ENCODE data around the gene SH3RF1. TPM values are rescaled to one million over a fixed set of nuclear protein-coding genes. Genes with fewer than 3 reads are reported as not detected.
"Not testable (repeated sequence)": the region's sequence is repeated elsewhere in the genome, so short reads cannot be mapped to it uniquely, and the experiment has no call there.

Gene SH3RF1
- total and polyA plus RNA-seq, 2 donors = 2.0 to 3.7 TPM

DNA sequence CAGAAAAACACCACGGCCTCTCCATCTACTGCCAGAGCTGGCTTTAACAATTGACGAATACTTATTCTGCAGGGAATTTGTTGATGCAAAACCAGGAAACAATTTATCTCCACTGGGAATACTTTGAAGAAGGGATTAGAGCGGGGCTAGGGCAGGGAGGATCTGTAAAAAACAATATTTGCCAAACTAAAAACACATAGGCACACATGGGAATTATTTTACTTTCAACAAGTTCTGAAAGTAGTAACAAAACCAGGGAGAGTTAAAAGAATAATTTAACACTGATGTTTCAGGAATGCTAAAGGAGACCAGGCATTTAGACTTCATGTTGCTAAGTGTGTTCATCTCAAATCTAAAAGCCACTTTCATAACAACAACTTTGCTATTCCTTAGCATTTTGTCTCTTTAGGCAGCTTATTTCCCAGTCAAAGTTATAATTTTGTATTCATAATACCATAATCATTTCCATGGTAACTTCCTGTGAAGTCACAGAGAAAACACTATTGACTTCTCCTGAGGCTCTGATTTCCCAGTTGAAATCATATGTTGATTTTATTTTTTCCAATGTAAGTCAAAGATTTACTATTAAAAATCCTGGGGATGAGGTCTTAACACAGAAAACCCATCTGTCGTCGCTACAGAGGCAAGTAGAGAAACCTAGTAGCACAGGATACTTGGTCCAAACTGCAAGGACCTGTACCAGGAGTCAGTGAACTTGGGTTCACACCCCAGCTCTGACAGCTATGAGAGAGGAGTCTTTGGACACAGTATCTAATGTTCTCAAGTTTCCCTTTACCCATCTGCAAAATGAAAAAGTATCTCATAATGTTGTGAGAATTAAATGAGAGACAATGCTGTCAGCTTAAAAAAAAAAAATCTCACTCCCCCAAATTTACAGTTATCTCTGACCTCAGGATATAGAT, 69.3 kb downstream of the SH3RF1 start:
- WGBS = 95% methylated on average over 5 of the region's 5 CpGs
- DNase-seq (ENCODE audit: low read depth in 6 of 9, low spot score in 9 of 9) = no peak
- Histone ChIP-seq H3K27ac (ENCODE audit: low read depth in 1 of 2, low read length in 1 of 2) (no peak overlapping the region), H3K9me3 (ENCODE audit: control insufficient read depth in 2 of 2, insufficient read depth in 1 of 2, low read length in 1 of 2) (no peaks in the 10 kb centered on the region), H3K27me3 (ENCODE audit: control insufficient read depth in 2 of 2, insufficient read depth in 1 of 2, low read length in 1 of 2) (no peaks in the 10 kb centered on the region), H3K4me1 (ENCODE audit: control insufficient read depth in 2 of 2, insufficient read depth in 2 of 2, low read length in 2 of 2) (no peaks in the 10 kb centered on the region), H3K4me3 (ENCODE audit: low read length in 2 of 2) (no peak overlapping the region), H3K36me3 (ENCODE audit: control insufficient read depth in 2 of 2, insufficient read depth in 2 of 2, low read length in 1 of 2) (no peaks in the 10 kb centered on the region)

DNA sequence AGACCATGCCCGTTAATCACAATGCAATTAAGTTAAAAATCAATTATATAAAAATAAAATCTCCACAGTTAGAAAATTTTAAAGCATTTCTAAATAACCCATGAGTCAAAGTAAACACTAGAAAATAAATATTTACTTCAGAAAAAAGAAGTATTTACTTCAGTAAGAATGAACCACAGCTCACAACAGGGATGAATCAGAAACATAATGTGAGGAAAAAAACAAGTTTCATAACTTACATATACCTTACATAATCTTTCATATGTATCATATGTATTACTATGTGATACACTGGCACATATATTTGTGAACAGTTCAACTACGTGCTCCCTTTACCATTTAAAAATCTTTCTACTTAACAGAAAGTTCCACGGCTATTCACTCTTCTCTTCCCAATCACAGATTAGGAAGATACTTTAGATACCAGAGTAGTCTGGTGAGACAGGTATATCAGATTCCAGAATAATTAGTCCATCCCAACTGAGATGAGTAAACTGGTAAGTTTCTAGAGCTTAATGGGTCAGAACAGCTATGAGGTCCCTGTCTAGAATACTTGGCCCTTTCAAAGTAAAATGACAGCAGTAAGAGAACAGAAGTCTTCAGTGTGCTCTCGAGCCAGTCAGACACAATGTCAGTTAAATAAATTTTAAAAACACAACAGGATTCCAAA, 70.3 kb downstream of the SH3RF1 start:
- Histone ChIP-seq H3K27ac (ENCODE audit: low read depth in 1 of 2, low read length in 1 of 2) (no peak overlapping the region), H3K4me1 (ENCODE audit: control insufficient read depth in 2 of 2, insufficient read depth in 2 of 2, low read length in 2 of 2) (no peaks in the 10 kb centered on the region), H3K27me3 (ENCODE audit: control insufficient read depth in 2 of 2, insufficient read depth in 1 of 2, low read length in 1 of 2) (no peaks in the 10 kb centered on the region), H3K36me3 (ENCODE audit: control insufficient read depth in 2 of 2, insufficient read depth in 2 of 2, low read length in 1 of 2) (no peaks in the 10 kb centered on the region), H3K9me3 (ENCODE audit: control insufficient read depth in 2 of 2, insufficient read depth in 1 of 2, low read length in 1 of 2) (no peaks in the 10 kb centered on the region), H3K4me3 (ENCODE audit: low read length in 2 of 2) (no peak overlapping the region)
- WGBS = 97% methylated on average over 4 of the region's 4 CpGs
- no peak for DNase-seq (ENCODE audit: low read depth in 6 of 9, low spot score in 9 of 9)

DNA sequence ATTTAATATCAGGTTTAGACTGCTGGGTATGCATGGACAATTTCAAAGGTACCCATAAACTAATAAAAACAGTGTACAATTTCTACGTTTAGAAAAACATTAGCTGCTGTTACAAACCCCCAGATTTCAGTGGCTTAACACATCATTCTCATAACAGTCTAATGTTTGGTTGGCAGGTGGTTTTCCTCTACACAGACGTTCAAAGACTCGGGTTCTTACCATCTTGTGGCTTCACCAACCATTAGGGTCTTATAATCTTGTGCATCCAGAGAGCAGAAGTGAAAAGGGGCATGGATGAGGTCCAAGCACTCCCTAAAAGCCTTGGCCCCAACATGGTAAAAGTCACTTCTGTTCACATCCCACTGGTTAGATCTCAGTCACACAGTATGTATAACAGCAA, 71.6 kb downstream of the SH3RF1 start:
- 11% methylated on average over 3 of the region's 3 CpGs for whole genome bisulfite sequencing
- H3K4me1 ChIP-seq (ENCODE audit: control insufficient read depth in 2 of 2, insufficient read depth in 2 of 2, low read length in 2 of 2) = no peaks in the 10 kb centered on the region

DNA sequence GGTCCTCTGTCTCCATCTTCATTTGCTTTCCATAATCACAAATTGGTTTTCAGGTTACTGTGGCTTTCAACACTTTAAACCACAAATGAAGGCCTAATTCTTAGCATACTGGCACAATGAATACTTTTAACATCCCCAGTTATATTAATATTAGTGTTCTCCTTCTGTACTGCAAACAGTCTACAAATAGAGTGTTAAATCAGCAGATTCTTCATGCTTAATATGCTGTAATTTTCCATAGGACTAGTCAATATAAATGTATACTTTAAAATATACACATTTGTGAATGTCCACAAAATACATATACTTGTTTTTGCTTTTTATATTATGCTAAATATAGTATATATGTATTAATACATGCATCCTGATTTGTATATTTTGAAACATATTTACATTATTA, 72.6 kb downstream of the SH3RF1 start:
- no peaks in the 10 kb centered on the region for H3K36me3 ChIP-seq (ENCODE audit: control insufficient read depth in 2 of 2, insufficient read depth in 2 of 2, low read length in 1 of 2)
- no peaks in the 10 kb centered on the region for H3K4me1 ChIP-seq (ENCODE audit: control insufficient read depth in 2 of 2, insufficient read depth in 2 of 2, low read length in 2 of 2)
- no peaks in the 10 kb centered on the region for H3K9me3 ChIP-seq (ENCODE audit: control insufficient read depth in 2 of 2, insufficient read depth in 1 of 2, low read length in 1 of 2)
- DNase-seq (ENCODE audit: low read depth in 6 of 9, low spot score in 9 of 9) = no peak
- no peak overlapping the region for H3K27ac ChIP-seq (ENCODE audit: low read depth in 1 of 2, low read length in 1 of 2)
- no peak overlapping the region for H3K4me3 ChIP-seq (ENCODE audit: low read length in 2 of 2)
- H3K27me3 ChIP-seq (ENCODE audit: control insufficient read depth in 2 of 2, insufficient read depth in 1 of 2, low read length in 1 of 2) = no peaks in the 10 kb centered on the region

More for the DNA sequence above, 71.6 kb downstream of the SH3RF1 start:
- Histone ChIP-seq H3K9me3 (ENCODE audit: control insufficient read depth in 2 of 2, insufficient read depth in 1 of 2, low read length in 1 of 2) (no peaks in the 10 kb centered on the region), H3K4me3 (ENCODE audit: low read length in 2 of 2) (no peak overlapping the region), H3K36me3 (ENCODE audit: control insufficient read depth in 2 of 2, insufficient read depth in 2 of 2, low read length in 1 of 2) (no peaks in the 10 kb centered on the region), H3K27ac (ENCODE audit: low read depth in 1 of 2, low read length in 1 of 2) (no peak overlapping the region), H3K27me3 (ENCODE audit: control insufficient read depth in 2 of 2, insufficient read depth in 1 of 2, low read length in 1 of 2) (no peaks in the 10 kb centered on the region)
- peak in 1 of 9 donors; percentile 17 for DNase-seq (ENCODE audit: low read depth in 6 of 9, low spot score in 9 of 9)

GRCh38 chr4:169197206-169197605, 73.5 kb downstream of the SH3RF1 start:
- not testable (repeated sequence) for H3K36me3 ChIP-seq (ENCODE audit: control insufficient read depth in 2 of 2, insufficient read depth in 2 of 2, low read length in 1 of 2); H3K27ac ChIP-seq (ENCODE audit: low read depth in 1 of 2, low read length in 1 of 2); H3K4me3 ChIP-seq (ENCODE audit: low read length in 2 of 2)

GRCh38 chr4:169195032-169195431, 75.7 kb downstream of the SH3RF1 start:
- no peaks in the 10 kb centered on the region for H3K36me3 ChIP-seq (ENCODE audit: control insufficient read depth in 2 of 2, insufficient read depth in 2 of 2, low read length in 1 of 2)

More at GRCh38 chr4:169197206-169197605, 73.5 kb downstream of the SH3RF1 start:
- DNase-seq (ENCODE audit: low read depth in 6 of 9, low spot score in 9 of 9); H3K4me1 ChIP-seq (ENCODE audit: control insufficient read depth in 2 of 2, insufficient read depth in 2 of 2, low read length in 2 of 2); H3K27me3 ChIP-seq (ENCODE audit: control insufficient read depth in 2 of 2, insufficient read depth in 1 of 2, low read length in 1 of 2); H3K9me3 ChIP-seq (ENCODE audit: control insufficient read depth in 2 of 2, insufficient read depth in 1 of 2, low read length in 1 of 2): not testable (repeated sequence)
- 96% methylated on average over 11 of the region's 11 CpGs for WGBS

GRCh38 chr4:169189968-169190367, 80.8 kb downstream of the SH3RF1 start:
- H3K36me3 ChIP-seq (ENCODE audit: control insufficient read depth in 2 of 2, insufficient read depth in 2 of 2, low read length in 1 of 2); H3K4me1 ChIP-seq (ENCODE audit: control insufficient read depth in 2 of 2, insufficient read depth in 2 of 2, low read length in 2 of 2); H3K4me3 ChIP-seq (ENCODE audit: low read length in 2 of 2); H3K27me3 ChIP-seq (ENCODE audit: control insufficient read depth in 2 of 2, insufficient read depth in 1 of 2, low read length in 1 of 2); DNase-seq (ENCODE audit: low read depth in 6 of 9, low spot score in 9 of 9); H3K27ac ChIP-seq (ENCODE audit: low read depth in 1 of 2, low read length in 1 of 2); H3K9me3 ChIP-seq (ENCODE audit: control insufficient read depth in 2 of 2, insufficient read depth in 1 of 2, low read length in 1 of 2): not testable (repeated sequence)
- 80% methylated on average over 2 of the region's 2 CpGs for WGBS

More at GRCh38 chr4:169195032-169195431, 75.7 kb downstream of the SH3RF1 start:
- H3K9me3 ChIP-seq (ENCODE audit: control insufficient read depth in 2 of 2, insufficient read depth in 1 of 2, low read length in 1 of 2) = no peaks in the 10 kb centered on the region
- no peaks in the 10 kb centered on the region for H3K4me1 ChIP-seq (ENCODE audit: control insufficient read depth in 2 of 2, insufficient read depth in 2 of 2, low read length in 2 of 2)
- DNase-seq (ENCODE audit: low read depth in 6 of 9, low spot score in 9 of 9) = no peak
- no peak overlapping the region for H3K27ac ChIP-seq (ENCODE audit: low read depth in 1 of 2, low read length in 1 of 2)
- no peak overlapping the region for H3K4me3 ChIP-seq (ENCODE audit: low read length in 2 of 2)
- H3K27me3 ChIP-seq (ENCODE audit: control insufficient read depth in 2 of 2, insufficient read depth in 1 of 2, low read length in 1 of 2) = no peaks in the 10 kb centered on the region

DNA sequence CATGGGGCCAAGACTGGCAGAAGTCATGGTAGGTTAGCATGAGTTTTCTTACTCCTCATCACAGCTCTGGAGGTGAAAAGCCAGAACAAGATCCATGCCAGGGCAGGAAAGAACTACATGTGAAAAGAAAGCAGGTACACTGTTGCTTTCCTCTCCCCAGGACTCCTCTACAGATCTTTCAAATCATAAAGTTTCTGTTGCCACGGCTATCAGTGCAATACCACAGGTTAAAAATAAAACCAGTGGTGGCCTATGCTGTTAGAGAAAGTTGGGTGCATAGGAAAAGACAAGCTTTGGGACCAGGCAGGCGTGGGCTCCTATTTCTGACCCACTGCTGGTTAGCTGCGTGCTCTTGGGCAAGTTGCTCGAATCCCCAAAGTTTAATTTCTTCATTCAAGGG, 81.4 kb downstream of the SH3RF1 start:
- H3K4me1 ChIP-seq (ENCODE audit: control insufficient read depth in 2 of 2, insufficient read depth in 2 of 2, low read length in 2 of 2) = no peaks in the 10 kb centered on the region

GRCh38 chr4:169188204-169188603, 82.6 kb downstream of the SH3RF1 start:
- no peak overlapping the region for H3K27ac ChIP-seq (ENCODE audit: low read depth in 1 of 2, low read length in 1 of 2)
- 96% methylated on average over 3 of the region's 3 CpGs for WGBS
- no peaks in the 10 kb centered on the region for H3K36me3 ChIP-seq (ENCODE audit: control insufficient read depth in 2 of 2, insufficient read depth in 2 of 2, low read length in 1 of 2)
- no peaks in the 10 kb centered on the region for H3K4me1 ChIP-seq (ENCODE audit: control insufficient read depth in 2 of 2, insufficient read depth in 2 of 2, low read length in 2 of 2)
- no peak for DNase-seq (ENCODE audit: low read depth in 6 of 9, low spot score in 9 of 9)
- H3K4me3 ChIP-seq (ENCODE audit: low read length in 2 of 2) = no peak overlapping the region
- no peaks in the 10 kb centered on the region for H3K9me3 ChIP-seq (ENCODE audit: control insufficient read depth in 2 of 2, insufficient read depth in 1 of 2, low read length in 1 of 2)
- H3K27me3 ChIP-seq (ENCODE audit: control insufficient read depth in 2 of 2, insufficient read depth in 1 of 2, low read length in 1 of 2) = no peaks in the 10 kb centered on the region

More for the DNA sequence above, 81.4 kb downstream of the SH3RF1 start:
- no peak overlapping the region for H3K4me3 ChIP-seq (ENCODE audit: low read length in 2 of 2)
- no peaks in the 10 kb centered on the region for H3K36me3 ChIP-seq (ENCODE audit: control insufficient read depth in 2 of 2, insufficient read depth in 2 of 2, low read length in 1 of 2)
- no peaks in the 10 kb centered on the region for H3K27me3 ChIP-seq (ENCODE audit: control insufficient read depth in 2 of 2, insufficient read depth in 1 of 2, low read length in 1 of 2)
- H3K9me3 ChIP-seq (ENCODE audit: control insufficient read depth in 2 of 2, insufficient read depth in 1 of 2, low read length in 1 of 2) = no peaks in the 10 kb centered on the region
- DNase-seq (ENCODE audit: low read depth in 6 of 9, low spot score in 9 of 9) = no peak
- no peak overlapping the region for H3K27ac ChIP-seq (ENCODE audit: low read depth in 1 of 2, low read length in 1 of 2)
- 85% methylated on average over 4 of the region's 4 CpGs for WGBS
